HUDEP-2 (cell line): ENCODE data around the gene MUC21.
A peak's percentile ranks its signal among the peaks of the same experiment; 100 is the strongest.
"Not testable (repeated sequence)": the region's sequence is repeated elsewhere in the genome, so short reads cannot be mapped to it uniquely, and the experiment has no call there.

ENCODE experiments used
- DNase-seq, 76 experiments: peaks; one replicate each; lab custom pipeline; 2025; ENCODE audit not compliant: unreplicated experiment in 76 of 76; lab: John Stamatoyannopoulos, UW

Gene MUC21

DNA sequence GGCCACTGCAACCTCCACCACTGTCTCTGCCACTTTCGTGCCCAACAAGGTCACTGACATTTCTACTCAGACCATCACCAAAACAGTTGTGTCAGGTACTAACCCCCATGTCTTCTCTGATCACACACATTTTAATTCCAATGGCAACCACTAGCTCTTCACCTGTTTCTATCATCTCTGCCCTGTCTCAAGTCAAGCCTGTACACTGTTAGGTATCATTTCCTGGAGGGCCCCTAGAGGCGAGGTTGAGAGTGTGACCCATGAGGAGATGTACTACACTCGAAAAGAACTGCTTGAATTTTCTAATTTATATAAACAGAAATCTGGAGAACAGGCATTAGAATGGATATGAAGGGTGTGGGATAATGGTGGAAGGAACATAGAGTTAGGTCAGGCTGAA, 17.4 kb upstream of the MUC21 start:
- DNase-seq, result no peak

GRCh38 chr6:30969171-30969570, 14.3 kb upstream of the MUC21 start:
- DNase-seq, result not testable (repeated sequence)

GRCh38 chr6:30970946-30971345, 12.6 kb upstream of the MUC21 start:
- DNase-seq, result no peak

- no peak for DNase-seq
Measured at GRCh38 chr6:30972816-30973215, 10.7 kb upstream of the MUC21 start.

- DNase-seq, result no peak
Measured at GRCh38 chr6:30974490-30975252, 8.8 kb upstream of the MUC21 start.

DNA sequence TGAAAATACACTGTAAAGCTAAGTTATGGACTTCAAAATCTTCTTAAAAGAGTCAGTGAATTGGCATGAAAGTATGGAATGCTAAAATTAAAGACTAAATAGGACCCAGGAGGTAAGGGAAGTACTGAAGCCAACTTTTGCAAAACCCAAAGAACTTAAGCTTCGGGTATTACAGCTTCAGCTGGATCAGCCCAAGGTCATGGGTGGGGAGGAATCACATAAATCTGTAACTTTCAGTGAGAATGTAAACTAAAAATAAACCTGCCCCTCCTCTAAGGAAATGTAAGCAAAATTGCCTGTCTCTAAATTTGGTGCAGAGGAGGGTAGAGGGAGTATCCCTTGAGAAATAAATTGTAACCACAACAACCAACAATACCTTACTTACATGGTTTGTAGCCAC, 4.4 kb upstream of the MUC21 start:
- no peak for DNase-seq

DNA sequence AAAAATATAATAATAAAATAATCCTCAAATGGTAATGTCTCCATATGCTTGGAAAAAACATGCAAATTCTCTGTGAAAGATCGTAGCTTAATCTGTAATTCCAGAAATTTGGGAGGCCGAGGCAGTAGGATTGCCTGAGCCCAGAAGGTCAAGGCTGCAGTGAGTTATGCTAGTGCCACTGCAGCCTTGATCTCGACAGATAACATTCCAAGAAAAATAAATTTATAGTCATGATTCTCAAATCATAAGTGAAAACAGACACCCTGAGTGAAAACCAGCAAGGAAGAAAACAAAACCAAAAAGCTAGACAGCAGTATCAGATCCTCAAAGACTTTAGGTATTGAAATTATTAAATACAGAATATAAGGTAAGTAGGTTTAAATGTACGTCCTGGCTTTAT, 3.8 kb upstream of the MUC21 start:
- no peak for DNase-seq

DNA sequence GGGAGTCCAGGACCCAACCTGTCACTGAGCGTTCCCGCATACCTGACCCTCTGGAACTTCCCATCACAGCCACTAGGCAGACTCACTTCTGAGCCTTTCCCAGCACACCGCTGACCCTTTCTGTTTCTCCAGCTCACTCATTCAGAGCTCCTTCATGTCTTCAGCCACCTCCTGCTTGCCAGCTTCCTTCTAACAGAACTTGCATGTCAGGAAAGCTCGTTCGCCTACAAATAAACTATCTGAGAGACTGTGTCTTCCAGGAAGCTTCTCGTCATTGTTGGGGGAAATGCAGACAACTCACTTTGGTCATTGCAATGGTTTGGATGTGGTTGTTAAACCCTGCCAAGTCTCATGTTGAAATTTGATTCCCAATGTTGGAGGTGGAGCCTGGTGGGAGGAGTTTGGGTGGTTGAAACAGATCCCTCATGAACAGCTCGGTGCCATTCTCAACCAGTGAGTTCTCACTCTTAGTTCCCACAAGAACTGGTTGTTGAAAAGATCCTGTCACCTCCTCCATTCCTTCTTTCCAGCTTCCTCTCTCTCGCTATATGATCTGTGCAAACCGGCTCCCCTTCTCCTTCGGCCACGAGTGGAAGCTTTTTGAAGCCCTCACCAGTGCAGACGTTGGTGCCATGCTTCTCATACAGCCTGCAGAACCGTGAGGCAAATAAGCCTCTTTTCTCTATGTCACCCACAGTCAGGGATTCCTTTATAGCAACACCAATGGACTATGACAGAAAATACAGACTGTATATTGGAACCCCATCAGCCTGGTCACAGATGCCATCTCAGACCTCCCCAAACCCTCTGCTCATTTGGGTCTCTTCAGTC, 1.4 kb upstream of the MUC21 start:
- DNase-seq, result no peak

- DNase-seq, result no peak
Measured at GRCh38 chr6:30985490-30985889, 2.0 kb downstream of the MUC21 start.

DNA sequence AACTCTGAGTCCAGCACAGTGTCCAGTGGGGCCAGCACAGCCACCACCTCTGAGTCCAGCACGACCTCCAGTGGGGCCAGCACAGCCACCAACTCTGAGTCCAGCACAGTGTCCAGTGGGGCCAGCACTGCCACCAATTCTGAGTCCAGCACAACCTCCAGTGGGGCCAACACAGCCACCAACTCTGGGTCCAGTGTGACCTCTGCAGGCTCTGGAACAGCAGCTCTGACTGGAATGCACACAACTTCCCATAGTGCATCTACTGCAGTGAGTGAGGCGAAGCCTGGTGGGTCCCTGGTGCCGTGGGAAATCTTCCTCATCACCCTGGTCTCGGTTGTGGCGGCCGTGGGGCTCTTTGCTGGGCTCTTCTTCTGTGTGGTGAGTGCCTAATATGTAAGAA, 3.8 kb downstream of the MUC21 start:
- no peak for DNase-seq

DNA sequence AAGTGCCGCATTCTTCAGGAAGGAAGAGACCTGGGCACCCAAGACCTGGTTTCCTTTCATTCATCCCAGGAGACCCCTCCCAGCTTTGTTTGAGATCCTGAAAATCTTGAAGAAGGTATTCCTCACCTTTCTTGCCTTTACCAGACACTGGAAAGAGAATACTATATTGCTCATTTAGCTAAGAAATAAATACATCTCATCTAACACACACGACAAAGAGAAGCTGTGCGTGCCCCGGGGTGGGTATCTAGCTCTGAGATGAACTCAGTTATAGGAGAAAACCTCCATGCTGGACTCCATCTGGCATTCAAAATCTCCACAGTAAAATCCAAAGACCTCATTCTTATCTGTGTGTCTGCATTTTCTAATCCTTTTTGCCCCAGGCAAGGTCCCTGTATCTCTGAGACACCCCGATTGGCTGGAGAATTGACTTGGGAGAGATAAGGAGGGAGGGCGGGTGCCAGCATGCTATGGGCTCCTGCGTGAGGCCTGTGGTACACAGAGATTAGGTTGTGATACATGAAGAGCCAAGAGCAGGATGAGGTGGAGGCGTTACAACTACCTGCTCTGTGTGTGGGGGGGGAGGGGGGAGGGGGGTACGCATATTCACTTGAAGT, 4.8 kb downstream of the MUC21 start:
- DNase-seq, result peak in 73 of 76 experiments; percentile 29 to 94 (median 75)

DNA sequence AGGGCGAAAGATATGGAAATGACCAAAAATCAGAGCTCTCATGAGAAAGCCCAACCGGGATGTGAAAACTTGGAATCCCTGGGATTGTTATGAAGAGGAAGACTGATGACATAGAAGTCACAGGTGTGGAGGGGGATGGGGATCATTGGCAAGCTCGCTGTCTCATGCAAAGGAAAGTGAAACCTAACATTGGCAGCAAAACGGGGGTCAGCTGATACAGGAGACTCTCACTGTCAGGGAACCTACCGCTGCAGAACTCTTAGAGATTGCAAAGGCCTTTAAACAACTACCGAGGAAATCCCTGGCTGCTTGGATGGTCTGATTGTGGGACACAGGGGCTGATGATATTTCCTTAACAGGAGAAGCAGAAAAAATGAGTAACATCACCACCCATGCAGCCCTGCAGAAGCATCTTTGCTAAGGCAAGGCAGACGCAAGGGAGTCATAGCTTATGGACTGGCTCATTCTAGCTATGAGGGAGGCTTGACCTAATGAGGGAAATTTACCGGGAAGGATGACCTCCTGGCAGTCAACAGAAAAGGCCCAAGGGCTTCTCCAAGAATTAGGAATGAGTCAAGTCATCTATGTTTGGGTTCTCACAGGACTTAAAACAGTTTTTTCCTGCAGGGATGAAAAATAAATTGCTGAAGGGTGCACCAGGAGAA, 7.0 kb downstream of the MUC21 start:
- DNase-seq, result no peak

DNA sequence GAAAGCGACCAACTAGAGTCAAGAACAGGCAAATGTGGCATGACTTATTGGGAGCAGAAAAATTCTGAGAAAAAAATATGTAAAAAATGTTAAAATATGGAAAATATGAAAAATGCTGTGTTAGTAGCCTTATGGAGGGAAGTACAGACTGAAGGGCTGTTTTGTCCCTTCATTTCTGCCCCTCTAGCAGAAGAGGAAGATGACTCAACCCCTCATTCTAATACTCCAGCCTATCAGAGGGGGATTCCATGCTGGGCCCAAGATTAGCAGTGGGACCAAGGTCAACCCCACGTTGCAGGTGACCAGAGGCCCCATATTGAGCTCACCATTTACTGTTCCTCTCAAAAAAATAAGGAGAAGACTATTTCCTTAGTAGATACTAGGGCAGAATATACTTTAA, 8.4 kb downstream of the MUC21 start:
- no peak for DNase-seq

DNA sequence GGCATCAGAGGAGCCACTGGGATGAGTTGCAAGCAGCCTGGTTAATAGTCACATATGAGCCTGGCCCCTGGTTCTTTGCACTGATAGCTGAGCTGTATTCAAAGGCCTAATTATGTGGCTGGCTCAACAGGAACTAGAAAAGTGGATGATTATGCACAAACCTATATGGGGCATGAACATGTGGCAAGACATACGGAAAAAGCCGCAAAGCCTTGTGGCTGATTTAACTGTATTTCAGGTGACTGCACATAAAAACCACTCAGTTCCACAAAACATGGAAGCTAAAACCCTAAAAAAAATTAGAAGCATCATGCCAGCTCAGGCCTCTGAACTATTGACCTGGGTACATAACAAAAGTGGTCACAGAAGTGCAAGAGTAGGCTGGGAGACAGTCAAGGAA, 13.8 kb downstream of the MUC21 start:
- DNase-seq, result no peak

DNA sequence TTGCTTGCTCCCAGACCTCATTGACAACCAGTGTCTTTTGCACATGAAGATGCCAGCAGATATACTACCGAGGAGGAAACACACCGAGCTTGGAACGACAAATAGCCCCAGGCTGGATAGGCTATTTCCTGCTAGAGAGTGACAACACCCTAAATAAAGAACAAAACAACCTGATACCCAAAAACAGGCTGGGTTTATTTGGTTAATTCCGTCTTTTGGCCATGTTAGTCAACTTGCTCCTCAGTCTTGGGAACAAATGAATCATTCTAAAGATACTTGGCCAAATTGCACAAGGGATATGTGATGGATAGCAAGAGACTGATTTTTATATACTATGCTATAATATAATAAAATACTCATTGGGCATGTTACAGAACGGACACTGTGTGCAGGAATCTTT, 15.3 kb downstream of the MUC21 start:
- DNase-seq, result no peak

DNA sequence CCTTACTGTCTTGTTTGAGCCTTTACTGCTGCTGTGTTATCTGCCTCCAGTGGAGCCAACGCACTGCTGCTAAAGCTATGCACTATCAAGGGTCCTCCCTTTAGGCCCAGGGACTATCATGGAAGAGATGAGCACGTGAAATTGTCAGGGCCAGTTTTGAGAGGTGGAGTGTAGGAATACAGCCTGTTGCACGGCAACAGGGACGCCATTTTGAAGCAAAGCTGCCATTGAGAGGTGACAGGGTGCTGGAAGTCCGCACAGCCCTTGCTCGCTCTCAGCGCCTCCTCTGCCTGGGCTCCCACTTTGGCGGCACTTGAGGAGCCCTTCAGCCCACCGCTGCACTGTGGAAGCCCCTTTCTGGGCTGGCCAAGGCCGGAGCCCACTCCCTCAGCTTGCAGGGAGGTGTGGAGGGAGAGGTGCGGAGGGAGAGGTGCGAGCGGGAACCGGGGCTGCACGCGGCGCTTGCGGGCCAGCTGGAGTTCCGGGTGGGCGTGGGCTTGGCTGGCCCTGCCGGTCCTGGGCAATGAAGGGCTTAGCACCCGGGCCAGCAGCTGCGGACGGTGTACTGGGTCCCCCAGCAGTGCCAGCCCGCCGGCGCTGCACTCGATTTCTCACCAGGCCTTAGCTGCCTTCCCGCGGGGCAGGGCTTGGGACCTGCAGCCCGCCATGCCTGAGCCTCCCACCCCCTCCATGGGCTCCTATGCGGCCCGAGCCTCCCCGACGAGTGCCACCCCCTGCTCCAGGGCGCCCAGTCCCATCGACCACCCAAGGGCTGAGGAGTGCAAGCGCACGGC, 16.7 kb downstream of the MUC21 start:
- not testable (repeated sequence) for DNase-seq

GRCh38 chr6:31001281-31001888, 17.9 kb downstream of the MUC21 start:
- DNase-seq, result no peak

- no peak for DNase-seq
Measured at GRCh38 chr6:31002471-31002870, 19.0 kb downstream of the MUC21 start.

DNA sequence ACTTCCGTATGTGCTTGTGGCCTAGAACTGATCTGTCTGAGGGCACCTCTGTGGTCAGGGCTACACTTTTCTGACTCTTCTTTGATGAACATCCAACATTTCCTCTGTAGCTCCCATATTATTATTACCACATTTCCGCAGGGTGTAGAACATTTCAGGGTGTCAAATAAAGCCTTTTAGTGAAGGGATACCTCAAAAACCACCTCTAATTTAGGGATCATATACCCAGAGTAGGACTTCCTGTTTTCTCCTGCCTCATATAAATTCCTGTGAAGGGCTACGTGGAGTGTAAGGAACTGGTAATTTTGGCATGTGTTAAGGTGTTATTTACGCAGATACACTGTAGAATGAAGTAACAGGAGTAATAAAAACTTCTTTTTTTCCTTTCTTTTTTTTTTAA, 21.3 kb downstream of the MUC21 start:
- no peak for DNase-seq
